NCI-H446 treated with DMSO at 0.1 percent for 48 hours (cell line): ENCODE measurements around the gene TRUB2.

Experiments used
- DNase-seq: peaks from one replicate; lab custom pipeline; 2025; lab: John Stamatoyannopoulos, UW

TRUB2 gene

GRCh38 chr9:128266868-128267590 lies 55.2 kb downstream of the TRUB2 start:
- DNase-seq, result no peak

GRCh38 chr9:128265348-128265847 lies 56.8 kb downstream of the TRUB2 start:
- DNase-seq, result no peak

DNA sequence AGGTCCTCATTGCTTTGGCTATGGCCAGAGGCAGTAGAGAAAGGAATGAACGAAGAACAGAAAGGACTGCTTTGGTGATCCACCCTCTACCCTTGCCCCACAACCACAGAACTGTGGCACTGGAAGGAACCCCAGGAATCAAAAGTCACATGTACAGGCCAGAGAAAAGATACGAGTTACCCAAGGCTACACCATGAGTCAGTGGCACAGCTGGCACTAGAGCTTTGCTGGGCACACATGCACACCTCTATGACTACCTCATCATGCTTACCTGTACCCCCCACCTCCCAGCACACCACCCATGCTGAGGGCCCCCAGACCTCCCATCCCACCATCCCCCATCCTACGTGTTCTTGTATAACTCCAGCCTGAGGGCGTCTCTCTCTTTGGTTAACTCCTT lies 59.6 kb downstream of the TRUB2 start:
- no peak for DNase-seq

- DNase-seq, result no peak
These were observed 61.9 kb downstream of the TRUB2 start for GRCh38 chr9:128260340-128260739.

DNA sequence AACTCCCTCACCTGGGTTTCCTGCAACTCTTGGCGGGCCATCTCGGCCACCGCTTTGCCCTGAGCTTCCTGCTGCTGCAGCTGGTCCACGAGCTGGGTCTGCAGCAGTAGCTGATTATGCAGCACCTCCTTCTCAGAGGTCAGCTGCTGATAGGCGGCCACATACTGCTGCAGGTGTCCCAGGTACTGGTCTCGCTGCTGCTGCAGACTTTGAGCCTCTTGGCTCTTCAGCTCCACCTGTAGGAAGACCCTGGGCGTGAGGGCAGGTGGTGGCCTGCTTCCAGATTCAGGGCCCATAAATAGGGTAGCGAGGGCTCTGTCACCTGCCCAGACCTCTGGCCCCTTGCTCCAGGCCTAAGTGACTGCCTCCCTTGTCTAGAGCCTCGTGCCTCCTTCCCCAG lies 63.1 kb downstream of the TRUB2 start:
- no peak for DNase-seq

GRCh38 chr9:128258326-128258725 lies 63.9 kb downstream of the TRUB2 start:
- DNase-seq, result no peak

- DNase-seq, result no peak
These were observed 64.3 kb downstream of the TRUB2 start for GRCh38 chr9:128257907-128258306.

GRCh38 chr9:128257086-128257825 lies 65.0 kb downstream of the TRUB2 start:
- DNase-seq, result no peak
